IgD-negative memory B cell (primary cell): ENCODE measurements around the gene EDN3. TPM values are rescaled to one million over a fixed set of nuclear protein-coding genes. Genes with fewer than 3 reads are reported as not detected.
"Not testable (repeated sequence)": the region's sequence is repeated elsewhere in the genome, so short reads cannot be mapped to it uniquely, and the experiment has no call there.

ENCODE experiments used
- H3K27ac Mint-ChIP-seq, 3 donors: one replicate each; pipeline ENCODE4 v1.8.0; 2020 to 2022; ENCODE audit warnings: mild to moderate bottlenecking in 3 of 3, mixed read lengths in 3 of 3, moderate library complexity in 1 of 3
- H3K27me3 Mint-ChIP-seq: one replicate; pipeline ENCODE4 v1.8.0; 2021; ENCODE audit warnings: mixed read lengths
- H3K36me3 Mint-ChIP-seq: one replicate; pipeline ENCODE4 v1.8.0; 2020; ENCODE audit warnings: mild to moderate bottlenecking, mixed read lengths
- H3K4me1 Mint-ChIP-seq, 3 donors: one replicate each; pipeline ENCODE4 v1.8.0; 2020 to 2022; ENCODE audit warnings: mixed read lengths in 3 of 3, mild to moderate bottlenecking in 1 of 3
- H3K4me3 Mint-ChIP-seq, 4 donors: one replicate each; pipeline ENCODE4 v1.8.0; 2020 to 2022; ENCODE audit warnings: mild to moderate bottlenecking in 4 of 4, mixed read lengths in 4 of 4, moderate library complexity in 3 of 4
- H3K9me3 Mint-ChIP-seq, 3 donors: one replicate each; pipeline ENCODE4 v1.8.0; 2020 to 2021; ENCODE audit warnings: mixed read lengths in 3 of 3, mild to moderate bottlenecking in 1 of 3
- polyA plus RNA-seq: library from polyadenylated mRNA; unstranded; fragments of 300-500 nt; fragmentation: Illumina TruSeq; gene quantifications from one replicate; pipeline ENCODE4 v1.2.3, GENCODE V29; 2021

EDN3 gene
- polyA plus RNA-seq, 1 donor from 2014 or later, result not detected

GRCh38 chr20:59358793-59359192, 58.4 kb downstream of the EDN3 start:
- H3K4me1 Mint-ChIP-seq, H3K27ac Mint-ChIP-seq, H3K27me3 Mint-ChIP-seq, H3K9me3 Mint-ChIP-seq, H3K36me3 Mint-ChIP-seq, H3K4me3 Mint-ChIP-seq: not testable (repeated sequence)

- H3K4me1 Mint-ChIP-seq, result peaks cover 0 to 5% (median 0%) of the 10 kb centered on the region in 3 donors
- no peak overlapping the region for H3K4me3 Mint-ChIP-seq
- no peaks in the 10 kb centered on the region for H3K9me3 Mint-ChIP-seq
- H3K27ac Mint-ChIP-seq, result no peak overlapping the region
- H3K36me3 Mint-ChIP-seq, result no peaks in the 10 kb centered on the region
- peaks cover 2% of the 10 kb centered on the region for H3K27me3 Mint-ChIP-seq
Measured at GRCh38 chr20:59359906-59360725, 59.7 kb downstream of the EDN3 start.

- H3K4me1 Mint-ChIP-seq, result peaks cover 0 to 5% (median 0%) of the 10 kb centered on the region in 3 donors
- H3K36me3 Mint-ChIP-seq, result no peaks in the 10 kb centered on the region
- no peaks in the 10 kb centered on the region for H3K9me3 Mint-ChIP-seq
- no peak overlapping the region for H3K4me3 Mint-ChIP-seq
- H3K27ac Mint-ChIP-seq, result no peak overlapping the region
- peaks cover 2% of the 10 kb centered on the region for H3K27me3 Mint-ChIP-seq
Measured at GRCh38 chr20:59360934-59361333, 60.5 kb downstream of the EDN3 start.

- Mint-ChIP-seq H3K27ac (no peak overlapping the region), H3K36me3 (no peaks in the 10 kb centered on the region)
Measured at GRCh38 chr20:59361411-59361810, 61.0 kb downstream of the EDN3 start.

GRCh38 chr20:59363101-59363500, 62.7 kb downstream of the EDN3 start:
- no peak overlapping the region for H3K27ac Mint-ChIP-seq
- no peaks in the 10 kb centered on the region for H3K36me3 Mint-ChIP-seq
- H3K27me3 Mint-ChIP-seq, result no peaks in the 10 kb centered on the region
- H3K9me3 Mint-ChIP-seq, result no peaks in the 10 kb centered on the region
- peaks cover 0 to 5% (median 0%) of the 10 kb centered on the region in 3 donors for H3K4me1 Mint-ChIP-seq
- no peak overlapping the region for H3K4me3 Mint-ChIP-seq

More at GRCh38 chr20:59361411-59361810, 61.0 kb downstream of the EDN3 start:
- no peaks in the 10 kb centered on the region for H3K9me3 Mint-ChIP-seq
- peaks cover 0 to 5% (median 0%) of the 10 kb centered on the region in 3 donors for H3K4me1 Mint-ChIP-seq
- no peak overlapping the region for H3K4me3 Mint-ChIP-seq
- H3K27me3 Mint-ChIP-seq, result peaks cover 2% of the 10 kb centered on the region

GRCh38 chr20:59364611-59365010, 64.2 kb downstream of the EDN3 start:
- Mint-ChIP-seq H3K4me3 (no peak overlapping the region), H3K27me3 (no peaks in the 10 kb centered on the region), H3K36me3 (no peaks in the 10 kb centered on the region), H3K27ac (no peak overlapping the region), H3K4me1 (peaks cover 0 to 2% (median 0%) of the 10 kb centered on the region in 3 donors), H3K9me3 (peaks cover 0 to 1% (median 0%) of the 10 kb centered on the region in 3 donors)

- Mint-ChIP-seq H3K27me3 (peaks cover 2% of the 10 kb centered on the region), H3K27ac (no peak overlapping the region)
Measured at GRCh38 chr20:59365611-59366285, 65.3 kb downstream of the EDN3 start.

GRCh38 chr20:59371431-59371830, 71.0 kb downstream of the EDN3 start:
- H3K36me3 Mint-ChIP-seq, result no peaks in the 10 kb centered on the region
- peaks cover 0 to 1% (median 0%) of the 10 kb centered on the region in 3 donors for H3K9me3 Mint-ChIP-seq
- peaks cover 15% of the 10 kb centered on the region for H3K27me3 Mint-ChIP-seq
- H3K4me3 Mint-ChIP-seq, result no peak overlapping the region
- no peaks in the 10 kb centered on the region for H3K4me1 Mint-ChIP-seq
- H3K27ac Mint-ChIP-seq, result no peak overlapping the region

More at GRCh38 chr20:59365611-59366285, 65.3 kb downstream of the EDN3 start:
- Mint-ChIP-seq H3K9me3 (peaks cover 0 to 1% (median 0%) of the 10 kb centered on the region in 3 donors), H3K4me3 (no peak overlapping the region), H3K4me1 (no peaks in the 10 kb centered on the region), H3K36me3 (no peaks in the 10 kb centered on the region)

- no peaks in the 10 kb centered on the region for H3K36me3 Mint-ChIP-seq
- no peak overlapping the region for H3K4me3 Mint-ChIP-seq
- H3K4me1 Mint-ChIP-seq, result no peaks in the 10 kb centered on the region
- H3K27me3 Mint-ChIP-seq, result peaks cover 18% of the 10 kb centered on the region
- H3K27ac Mint-ChIP-seq, result no peak overlapping the region
- H3K9me3 Mint-ChIP-seq, result no peaks in the 10 kb centered on the region
Measured at GRCh38 chr20:59374261-59374660, 73.8 kb downstream of the EDN3 start.

- no peaks in the 10 kb centered on the region for H3K36me3 Mint-ChIP-seq
- H3K27me3 Mint-ChIP-seq, result peaks cover 16% of the 10 kb centered on the region
- H3K4me1 Mint-ChIP-seq, result no peaks in the 10 kb centered on the region
- H3K9me3 Mint-ChIP-seq, result no peaks in the 10 kb centered on the region
- no peak overlapping the region for H3K27ac Mint-ChIP-seq
- H3K4me3 Mint-ChIP-seq, result no peak overlapping the region
Measured at GRCh38 chr20:59375541-59375940, 75.1 kb downstream of the EDN3 start.

Other genes starting within 250 kb of the EDN3 start
- gene ZNF831, start 136.8 kb upstream of the EDN3 start, polyA plus RNA-seq, result 1.2 TPM